ENCODE data around the gene TAF12.

DNA sequence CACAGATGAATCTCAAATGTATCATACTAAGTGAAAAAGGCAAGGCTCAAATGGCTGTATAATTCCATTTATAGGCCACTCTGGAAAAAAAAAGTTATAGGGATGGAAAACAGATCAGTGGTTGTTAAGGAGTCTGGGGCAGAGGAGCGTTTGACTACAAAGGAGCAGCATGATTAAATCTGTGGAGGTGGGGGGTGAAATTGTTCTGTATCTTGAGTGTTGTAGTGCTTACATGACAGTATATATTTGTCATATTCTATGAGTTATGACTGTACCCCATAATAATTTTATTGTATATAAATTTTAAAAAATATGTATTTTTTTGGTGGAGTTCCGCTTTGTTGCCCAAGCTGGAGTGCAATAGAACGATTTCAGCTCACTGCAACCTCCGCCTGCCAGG is 10.3 kb downstream of the TAF12 start:
- TF ChIP-seq POLR2AphosphoS5 (IDR thresholded peaks at IDR 0.05; ENCODE audit: borderline replicate concordance, low read depth, low read length) (no peak), EZH2 (IDR thresholded peaks at IDR 0.05) (no peak), FOXP2 (optimal IDR thresholded peaks at IDR 0.05; ENCODE audit: control extremely low read depth, extremely low read length, insufficient read depth) (no peak)

Measured in SK-N-MC (cell line).